ENCODE measurements around the gene SP140. TPM values are rescaled to one million over a fixed set of nuclear protein-coding genes. Genes with fewer than 3 reads are reported as not detected.
"Not testable (repeated sequence)": the region's sequence is repeated elsewhere in the genome, so short reads cannot be mapped to it uniquely, and the experiment has no call there.

SP140 gene
- total RNA-seq, 1 donor from 2014 or later: 0.47 TPM

DNA sequence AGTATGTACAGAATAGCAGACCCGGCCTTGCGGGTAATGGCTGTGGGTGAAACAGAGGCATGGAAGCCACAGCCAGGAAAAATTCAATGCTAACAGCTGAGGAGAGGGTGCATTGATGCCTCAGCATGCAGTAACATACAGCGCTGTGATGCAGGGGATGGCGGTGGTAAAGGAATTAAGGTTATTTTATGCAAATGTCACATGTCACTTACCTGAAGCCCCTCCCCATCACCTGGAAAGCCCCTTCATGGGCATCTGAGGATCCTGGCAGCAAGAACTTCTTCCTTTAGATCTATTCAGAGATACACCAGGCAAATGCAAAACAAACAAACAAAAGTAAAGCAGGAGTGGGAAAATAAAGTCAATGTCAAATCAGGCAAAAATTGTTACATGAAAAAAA, 4.0 kb upstream of the SP140 start:
- intact Hi-C loops (cut with micrococcal nuclease): no loop called here
- ATAC-seq: no peak

DNA sequence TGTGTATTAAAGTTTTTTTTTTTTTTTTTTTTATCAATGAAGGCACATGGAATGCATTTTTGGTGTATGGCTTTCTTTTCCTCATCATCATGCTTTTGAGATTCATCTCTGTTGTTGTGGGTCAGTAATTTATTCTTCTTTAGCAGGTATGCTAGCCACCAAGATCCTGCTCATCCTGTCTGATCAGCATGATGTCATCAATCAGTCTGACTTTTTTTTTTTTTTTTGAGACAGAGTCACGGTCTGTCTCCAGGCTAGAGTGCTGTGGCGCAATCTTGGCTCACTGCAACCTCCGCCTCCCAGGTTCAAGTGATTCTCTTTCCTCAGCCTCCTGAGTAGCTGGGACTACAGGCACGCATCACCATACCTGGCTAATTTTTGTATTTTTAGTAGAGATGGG, 2.7 kb upstream of the SP140 start:
- intact Hi-C loops (cut with micrococcal nuclease); ATAC-seq; DNase-seq: not testable (repeated sequence)

More for the DNA sequence above, 4.0 kb upstream of the SP140 start:
- no peak for DNase-seq

DNA sequence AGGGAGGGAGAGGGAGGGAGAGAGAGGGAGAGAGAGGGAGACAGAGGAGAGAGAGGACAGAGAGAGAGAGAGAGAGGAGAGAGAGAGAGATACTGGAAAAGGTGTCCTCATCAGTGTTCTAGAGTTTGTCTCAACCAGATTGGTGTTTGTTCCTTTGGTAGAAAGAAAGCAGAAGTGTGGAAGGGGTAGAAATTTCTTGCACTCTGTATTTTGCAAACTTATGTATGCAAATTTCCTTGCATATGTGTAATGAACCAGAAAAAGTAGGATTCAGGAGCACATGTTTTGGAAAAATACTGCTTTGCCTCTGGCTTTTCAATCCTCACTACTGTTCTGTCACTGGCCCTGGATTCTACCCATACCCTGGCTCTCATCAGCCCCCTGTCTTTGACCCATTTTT, 1.1 kb upstream of the SP140 start:
- no peak for DNase-seq
- intact Hi-C loops (cut with micrococcal nuclease): no loop called here
- ATAC-seq: no peak

DNA sequence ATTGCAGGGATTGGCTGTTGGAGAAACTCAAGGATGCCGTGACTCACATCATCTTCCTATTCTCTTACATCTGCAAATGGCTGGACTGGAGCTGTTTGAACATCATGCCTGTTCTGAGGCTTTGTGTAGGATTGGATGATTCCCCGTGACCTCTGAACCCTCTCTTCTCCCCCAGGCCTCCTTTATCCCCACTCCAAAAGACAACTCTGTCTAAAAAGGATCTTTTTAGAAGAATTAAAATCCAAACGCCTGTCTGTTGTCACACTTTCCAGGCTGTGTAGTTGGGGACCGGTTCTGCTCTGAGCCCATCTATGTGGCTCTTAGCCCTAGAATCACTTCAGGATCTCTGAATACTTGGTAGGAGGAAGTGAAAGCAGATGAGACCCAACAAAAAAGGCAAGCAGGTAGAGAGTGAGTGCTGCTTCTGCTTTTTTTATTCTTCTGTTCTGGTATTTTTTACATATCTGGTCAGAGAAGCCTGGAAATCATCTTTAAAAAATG, 565 bp downstream of the SP140 start:
- DNase-seq: no peak
- intact Hi-C loops (cut with micrococcal nuclease): no loop called here
- no peak for ATAC-seq

DNA sequence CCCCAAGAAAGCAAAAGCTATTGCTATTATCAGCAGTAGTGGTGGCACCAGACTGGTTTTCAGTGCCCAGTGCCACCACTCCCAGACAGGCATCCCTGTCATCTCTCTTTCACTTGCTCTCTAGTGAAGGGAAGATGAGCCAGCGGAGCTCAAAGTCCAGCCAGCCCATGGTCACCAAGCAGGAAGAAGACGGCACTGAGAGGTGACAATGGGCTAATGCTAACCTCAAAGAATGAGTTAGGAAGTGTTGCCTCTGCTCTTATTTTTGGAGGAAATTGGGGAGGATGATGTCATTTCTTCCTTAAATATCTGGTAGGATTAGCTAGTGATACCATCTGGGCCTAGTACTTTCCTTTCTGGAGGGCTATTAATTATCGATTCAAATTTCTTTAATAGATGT, 1.7 kb downstream of the SP140 start:
- no peak for DNase-seq
- no peak for ATAC-seq

DNA sequence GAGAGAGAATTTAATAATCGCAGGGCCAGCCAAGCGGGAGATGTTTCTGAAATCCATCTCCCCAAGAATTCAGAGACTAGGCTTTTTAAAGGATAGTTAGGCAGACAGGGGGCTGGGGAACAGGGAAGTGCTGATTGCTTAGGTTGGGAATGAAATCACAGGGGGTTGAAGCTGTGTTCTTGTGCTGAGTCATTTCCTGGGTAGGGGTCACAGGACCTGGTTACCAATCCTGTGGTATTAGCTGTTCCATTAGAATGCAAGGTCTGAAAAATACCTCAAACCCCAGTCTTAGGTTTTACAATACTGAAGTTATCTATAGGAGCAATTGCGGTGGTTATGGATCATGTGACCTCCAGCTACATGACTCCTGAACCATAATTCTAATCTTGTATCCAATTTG, 4.6 kb downstream of the SP140 start:
- intact Hi-C loops (cut with micrococcal nuclease): no loop called here
- DNase-seq: no peak
- ATAC-seq: no peak

More for the DNA sequence above, 1.7 kb downstream of the SP140 start:
- intact Hi-C loops (cut with micrococcal nuclease): no loop called here

DNA sequence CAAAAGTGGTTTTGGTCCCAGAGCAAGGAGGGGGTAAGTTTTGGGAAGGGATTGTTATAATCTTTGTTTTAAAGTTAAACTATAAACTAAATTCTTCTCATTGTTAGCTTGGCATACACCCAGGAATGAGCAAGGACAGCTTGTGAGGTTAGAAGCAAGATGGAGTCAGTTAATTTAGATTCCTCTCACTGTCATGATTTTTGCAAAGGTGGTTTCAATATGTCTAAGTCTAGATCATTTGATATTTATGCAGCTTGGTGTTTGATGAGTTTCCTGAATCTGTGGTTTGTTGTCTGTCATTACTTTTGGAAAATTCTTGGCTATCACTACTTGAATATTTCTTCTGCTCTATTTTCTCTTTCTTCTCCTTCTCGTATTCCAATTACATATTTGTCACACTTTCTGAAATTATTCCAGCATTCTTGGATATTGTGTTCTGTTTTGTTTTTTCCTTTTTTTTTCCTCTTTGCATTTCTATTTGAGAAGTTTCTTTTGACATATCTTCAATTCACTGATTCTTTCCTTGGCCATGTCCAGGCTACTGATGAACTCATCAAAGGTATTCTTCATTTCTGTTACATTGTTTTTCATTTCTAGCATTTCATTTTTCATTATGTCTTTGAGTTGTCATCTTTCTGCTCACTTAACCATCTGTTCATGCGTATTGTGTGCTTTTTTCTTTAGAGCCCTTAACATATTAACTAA, 5.1 kb downstream of the SP140 start:
- no peak for ATAC-seq
- intact Hi-C loops (cut with micrococcal nuclease): no loop called here
- no peak for DNase-seq

DNA sequence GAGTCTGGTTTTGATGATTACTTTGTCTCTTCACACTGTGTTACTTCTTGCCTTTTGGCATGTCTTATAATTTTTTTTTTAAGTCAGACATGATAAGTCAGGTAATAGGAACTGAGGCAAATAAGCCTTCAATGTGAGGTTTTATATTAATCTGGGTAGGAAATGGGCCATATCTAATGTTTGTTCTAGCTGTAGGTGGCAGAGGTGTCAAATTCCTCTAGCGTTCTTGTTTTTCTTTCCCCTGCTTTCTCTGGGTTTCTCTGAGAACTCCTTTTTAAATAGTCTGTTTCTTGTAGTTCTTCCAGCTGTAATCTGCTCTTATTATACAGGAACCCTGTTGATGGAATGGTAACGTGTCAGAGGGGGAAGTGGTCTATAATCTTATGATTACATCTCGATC, 5.7 kb downstream of the SP140 start:
- intact Hi-C loops (cut with micrococcal nuclease): no loop called here
- DNase-seq (no peak), ATAC-seq (no peak)

DNA sequence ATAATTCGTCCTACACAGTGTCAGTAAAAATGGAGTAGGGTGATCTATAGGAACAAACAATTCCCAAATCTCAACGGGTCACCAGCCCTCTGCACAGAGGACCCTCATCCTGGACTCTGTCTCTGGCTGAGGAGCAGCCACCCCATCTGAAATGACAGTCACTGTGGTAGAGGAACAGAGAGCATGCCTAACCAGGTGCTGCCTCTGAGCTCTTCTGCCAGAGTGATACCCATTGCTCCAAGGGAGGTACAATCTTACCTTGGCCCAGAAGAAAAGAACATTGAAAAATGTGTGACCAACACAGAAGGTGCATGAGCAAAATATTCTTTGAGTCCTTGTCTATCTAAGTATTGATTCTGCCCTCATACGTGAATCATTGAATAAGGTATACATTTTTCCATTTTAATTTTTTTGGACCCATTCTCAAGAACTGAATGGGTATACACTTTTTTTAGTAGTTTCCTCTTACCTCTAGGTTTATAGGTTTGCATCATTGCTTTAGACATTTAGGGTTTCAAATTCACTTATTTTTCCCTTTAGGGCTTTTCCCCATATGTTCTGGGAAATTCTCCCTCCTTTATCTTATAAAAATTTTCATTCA, 8.7 kb downstream of the SP140 start:
- ATAC-seq (no peak), DNase-seq (no peak)
- intact Hi-C loops (cut with micrococcal nuclease): no loop called here

DNA sequence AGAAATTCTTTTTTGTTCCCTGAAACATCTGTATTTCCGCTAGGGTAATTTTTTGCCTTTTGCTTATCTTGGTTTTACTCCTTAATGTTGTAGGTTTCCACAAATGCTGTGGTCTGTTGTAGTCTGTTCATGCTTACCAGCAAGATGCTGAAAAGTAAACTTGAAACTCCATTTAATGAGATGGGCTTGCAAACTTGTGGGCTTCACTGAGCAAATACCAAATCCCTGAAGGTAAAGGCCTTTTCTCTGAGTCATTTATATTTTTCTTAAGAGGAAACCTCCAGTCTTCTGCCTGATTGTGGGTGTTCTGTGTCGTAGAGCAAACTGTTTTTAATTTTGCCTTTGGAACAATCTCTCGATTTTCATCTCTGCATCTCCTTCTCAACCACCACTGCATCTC, 9.3 kb downstream of the SP140 start:
- intact Hi-C loops (cut with micrococcal nuclease): no loop called here
- ATAC-seq (no peak), DNase-seq (no peak)

DNA sequence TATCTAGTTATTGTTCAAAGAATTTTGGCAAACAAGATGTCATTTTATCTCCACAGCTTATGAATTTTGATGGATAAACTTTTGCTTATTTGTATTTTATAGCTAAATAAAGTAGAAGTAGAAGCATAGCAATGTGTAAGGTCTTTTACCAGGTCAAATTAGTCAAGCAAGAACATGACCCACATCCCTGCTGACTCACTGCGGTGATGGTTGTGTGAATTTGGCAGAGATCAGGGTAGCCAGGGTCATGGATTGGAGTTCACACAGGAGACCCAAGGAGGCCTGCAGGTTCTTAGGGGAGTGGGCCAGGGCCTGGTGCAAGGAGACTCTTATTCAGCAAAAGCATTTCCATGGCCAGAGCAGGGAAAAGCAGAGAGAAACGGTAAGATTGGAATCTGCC, 18.7 kb downstream of the SP140 start:
- ATAC-seq: no peak
- DNase-seq: no peak
- intact Hi-C loops (cut with micrococcal nuclease): no loop called here

DNA sequence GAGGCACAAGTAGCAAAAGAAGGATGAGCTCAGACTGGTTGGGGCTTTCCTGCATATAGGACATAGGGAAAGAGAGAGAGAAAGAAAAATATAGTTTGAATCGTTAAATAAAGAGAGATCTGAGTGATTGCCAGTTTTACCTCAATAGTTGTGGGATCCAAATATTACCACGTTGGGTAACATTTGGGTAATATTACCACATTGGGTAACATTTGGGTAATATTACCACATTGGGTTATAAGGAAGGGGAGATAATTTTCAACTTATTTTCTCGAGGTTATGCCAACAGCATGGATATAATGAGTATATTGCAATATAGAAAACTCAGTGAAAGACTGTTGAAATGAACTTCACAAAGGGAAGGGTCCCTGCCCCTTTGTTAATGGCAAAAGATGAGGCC, 20.7 kb downstream of the SP140 start:
- DNase-seq (no peak), ATAC-seq (no peak)
- intact Hi-C loops (cut with micrococcal nuclease): no loop called here

DNA sequence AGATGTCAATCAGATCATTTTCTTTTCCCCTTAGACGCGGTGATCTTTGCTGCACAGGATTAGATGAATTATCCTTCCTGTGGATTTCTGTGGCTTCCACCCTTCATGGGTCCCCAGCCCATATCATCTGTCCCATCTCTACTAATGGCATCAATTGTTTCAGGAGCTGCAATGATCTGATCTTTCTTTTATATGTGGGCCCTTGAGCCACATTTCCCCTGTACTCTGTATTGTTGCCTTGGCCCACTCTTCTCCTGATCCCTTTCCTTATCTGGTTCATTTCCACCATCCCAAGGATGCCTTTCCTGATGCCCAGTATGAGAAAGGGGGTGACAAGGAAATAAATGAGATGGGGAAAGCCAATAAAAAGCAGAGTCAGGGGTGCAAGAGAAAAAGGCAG, 24.7 kb downstream of the SP140 start:
- ATAC-seq (no peak), DNase-seq (no peak)
- intact Hi-C loops (cut with micrococcal nuclease): no loop called here

DNA sequence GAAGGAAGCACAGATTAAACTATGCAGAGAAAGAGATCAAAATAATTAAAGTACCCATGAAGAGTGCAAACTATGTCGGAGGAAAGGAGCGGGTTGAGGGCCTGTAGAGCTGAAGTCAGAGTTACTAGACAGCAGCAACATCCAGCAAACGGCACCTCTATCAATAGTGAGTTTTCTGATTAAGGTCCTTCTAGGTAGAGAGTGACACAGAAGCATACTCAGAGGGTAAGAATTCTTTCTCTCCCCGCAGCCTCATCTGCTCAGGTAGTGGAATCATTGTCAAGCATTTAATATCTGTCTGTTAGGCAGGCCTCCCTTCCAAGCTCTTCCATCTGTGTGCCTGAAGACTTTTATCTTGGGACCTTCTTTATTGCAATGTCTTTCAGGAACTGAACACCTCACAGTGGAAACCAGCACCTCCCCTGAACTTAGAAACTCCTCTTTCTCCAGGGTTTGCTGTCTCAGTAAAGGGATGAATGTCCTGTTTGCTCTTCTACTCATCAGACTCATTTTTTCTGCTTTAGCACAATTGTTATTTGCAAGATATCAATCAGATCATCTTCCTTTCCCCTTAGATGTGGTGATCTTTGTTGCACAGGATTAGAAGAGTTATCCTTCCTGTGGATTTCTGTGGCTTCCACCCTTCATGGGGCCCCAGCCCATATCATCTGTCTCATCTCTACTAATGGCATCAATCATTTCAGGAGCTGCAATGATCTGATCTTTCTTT, 28.8 kb downstream of the SP140 start:
- ATAC-seq: no peak
- intact Hi-C loops (cut with micrococcal nuclease): no loop called here

DNA sequence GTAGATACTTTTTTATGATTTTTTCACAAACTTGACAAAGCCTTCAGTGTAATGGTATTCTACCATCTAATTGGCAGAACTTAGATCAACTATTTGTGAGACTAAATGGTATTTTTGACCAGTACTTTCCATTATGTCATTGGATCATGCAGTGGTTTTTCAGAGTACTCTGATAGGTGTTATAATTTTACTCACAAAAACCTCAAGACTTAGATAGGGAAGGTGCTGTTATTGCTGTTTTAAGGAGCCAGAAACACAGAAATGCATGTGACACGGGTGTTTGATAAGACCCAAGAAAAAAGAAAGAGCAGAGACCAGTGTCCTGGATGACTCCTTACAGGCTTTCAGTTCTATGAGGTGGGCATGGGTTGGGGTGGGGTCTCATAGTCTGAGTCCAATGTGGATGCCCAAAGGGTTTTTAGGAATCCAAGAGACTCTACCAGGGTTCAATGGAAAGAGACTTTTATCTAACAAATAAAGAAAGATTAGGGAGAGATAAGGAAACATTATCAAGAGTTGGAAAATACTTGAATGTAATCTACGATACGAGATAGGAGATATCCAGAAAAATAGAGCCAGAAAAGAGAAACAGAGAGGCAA, 31.3 kb downstream of the SP140 start:
- ATAC-seq (no peak), DNase-seq (no peak)
- intact Hi-C loops (cut with micrococcal nuclease): no loop called here

More for the DNA sequence above, 28.8 kb downstream of the SP140 start:
- DNase-seq: no peak

DNA sequence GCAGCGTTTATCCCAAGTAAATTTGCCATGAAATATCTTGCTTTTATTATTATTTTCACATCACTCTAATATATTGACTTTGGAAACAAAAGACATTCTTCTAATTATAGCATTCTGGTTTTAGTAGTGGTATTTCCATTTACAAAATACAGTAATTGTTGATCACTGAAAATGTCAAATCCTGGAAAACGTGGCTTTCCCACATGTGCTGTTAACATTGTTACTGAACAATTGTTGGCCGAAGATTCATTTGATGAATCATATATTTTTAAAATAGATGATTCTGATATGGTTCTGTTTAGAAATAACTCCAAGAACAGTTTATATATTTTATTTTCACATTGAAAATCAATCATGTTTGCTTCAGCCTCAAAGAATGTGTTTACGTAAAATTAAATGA, 32.9 kb downstream of the SP140 start:
- DNase-seq (no peak), ATAC-seq (no peak)
- intact Hi-C loops (cut with micrococcal nuclease): no loop called here

DNA sequence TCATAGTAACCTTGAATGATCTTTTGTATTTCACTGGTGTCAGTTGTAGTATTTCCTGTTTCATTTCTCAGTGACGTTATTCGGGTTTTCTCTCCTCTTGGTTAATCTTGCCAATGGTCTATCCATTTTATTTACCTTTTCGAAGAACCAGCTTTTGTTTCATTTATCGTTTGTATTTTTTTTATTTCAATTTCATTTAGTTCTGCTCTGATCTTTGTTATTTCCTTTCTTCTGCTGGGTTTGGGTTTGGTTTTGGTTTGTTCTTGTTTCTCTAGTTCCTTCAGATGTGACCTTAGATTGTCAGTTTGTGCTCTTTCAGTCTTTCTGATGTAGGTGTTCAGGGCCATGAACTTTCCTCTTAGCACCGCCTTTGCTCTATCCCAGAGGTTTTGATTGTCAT, 36.7 kb downstream of the SP140 start:
- intact Hi-C loops (cut with micrococcal nuclease): no loop called here
- DNase-seq (no peak), ATAC-seq (no peak)

DNA sequence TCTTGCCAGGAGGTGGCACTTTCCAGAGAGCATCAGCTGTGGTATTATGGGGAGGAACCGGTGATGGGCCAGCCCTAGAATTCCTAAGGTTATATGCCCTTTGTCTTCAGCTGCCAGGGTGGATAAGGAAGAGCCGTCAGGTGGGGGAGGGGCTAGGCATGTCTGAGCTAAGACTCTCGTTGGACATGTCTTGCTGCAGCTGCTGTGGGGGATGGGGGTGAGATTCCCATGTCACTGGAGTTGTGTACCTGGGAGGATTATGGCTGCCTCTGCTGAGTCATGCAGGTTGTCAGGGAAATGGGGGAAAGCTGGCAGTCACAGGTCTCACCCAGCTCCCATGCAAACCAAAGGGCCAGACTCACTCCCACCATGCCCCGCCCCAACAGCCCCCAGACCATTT, 39.4 kb downstream of the SP140 start:
- intact Hi-C loops (cut with micrococcal nuclease); ATAC-seq; DNase-seq: not testable (repeated sequence)

DNA sequence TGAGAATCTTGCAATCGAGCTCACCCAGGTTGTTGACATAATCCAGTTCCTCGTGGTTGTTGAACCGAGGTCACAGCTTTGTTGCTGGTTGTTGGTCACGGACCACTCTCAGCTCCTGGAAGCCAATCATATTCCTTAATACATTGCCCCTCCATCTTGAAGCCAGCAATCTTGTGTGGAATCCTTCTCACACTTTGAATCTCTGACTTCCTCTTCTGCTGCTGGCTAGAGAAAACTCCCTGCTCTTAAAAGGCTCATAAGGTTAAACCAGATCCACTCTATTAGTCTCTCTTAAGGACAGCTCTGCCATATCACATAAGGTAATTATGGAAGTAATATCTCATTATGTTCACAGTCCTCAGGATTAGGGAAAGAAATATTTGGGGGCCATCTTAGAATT, 41.1 kb downstream of the SP140 start:
- no peak for DNase-seq
- intact Hi-C loops (cut with micrococcal nuclease): no loop called here
- ATAC-seq: no peak

DNA sequence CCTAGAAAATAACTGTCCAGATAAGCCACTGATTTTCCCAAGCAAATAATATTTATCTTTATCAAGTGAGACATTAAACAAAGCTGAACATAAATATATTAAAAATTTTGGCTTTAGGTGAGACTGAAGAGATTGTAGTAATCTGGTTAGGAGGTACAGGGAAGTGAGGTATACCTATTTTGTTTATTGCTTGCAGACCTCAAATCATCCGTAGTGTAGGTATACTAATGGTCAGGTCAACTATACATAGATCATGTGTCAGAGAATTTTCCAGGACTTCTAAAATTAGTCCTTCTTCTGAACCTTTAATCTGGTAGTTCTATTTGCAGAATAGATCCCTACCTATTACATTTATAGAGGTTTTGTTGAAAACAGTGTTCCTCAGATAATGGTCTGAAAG, 41.5 kb downstream of the SP140 start:
- intact Hi-C loops (cut with micrococcal nuclease): no loop called here
- DNase-seq (no peak), ATAC-seq (no peak)

Measured in left ventricle myocardium superior (tissue), 1 donor.